GM21737 (cell line): ENCODE results near the gene KLHDC8B.

Experiments used
- ATAC-seq: cut with Tn5 transposase; IDR thresholded peaks from one replicate; pipeline ENCODE4 v1.9.1; 2021; ENCODE audit warnings: mild to moderate bottlenecking, moderate library complexity; ENCODE audit not compliant: unreplicated experiment

Gene KLHDC8B

DNA sequence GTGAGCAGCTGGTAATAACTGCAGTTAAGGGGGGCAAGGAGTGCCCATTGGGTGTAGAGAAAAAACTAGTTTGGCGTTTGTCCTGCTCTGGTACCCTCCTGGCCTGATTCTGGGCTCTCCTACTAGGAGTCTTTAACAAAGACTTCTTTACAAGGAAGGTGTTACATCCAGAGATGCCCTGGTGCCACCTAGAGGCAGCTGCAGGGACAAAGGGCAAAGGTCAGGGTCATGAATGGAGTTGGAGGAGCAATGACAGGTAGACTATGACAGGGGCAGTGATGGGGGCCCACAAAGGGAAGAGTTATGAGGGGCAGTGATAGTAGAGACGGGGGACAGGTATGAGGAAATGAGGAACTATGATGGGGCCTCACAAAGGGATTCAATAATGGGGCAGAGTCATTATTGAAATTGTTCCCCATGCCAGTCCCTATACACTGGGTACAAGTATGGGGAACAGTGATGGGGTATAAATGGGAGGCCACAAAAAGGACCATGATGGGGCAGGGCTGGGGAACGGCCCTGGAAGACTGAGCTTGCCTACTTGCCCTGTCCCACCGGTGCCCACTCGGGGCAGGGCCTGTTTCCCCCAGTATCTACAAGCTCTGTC is 13.2 kb upstream of the KLHDC8B start:
- ATAC-seq, result no peak

GRCh38 chr3:49158792-49159191 is 12.6 kb upstream of the KLHDC8B start:
- ATAC-seq, result no peak

- no peak for ATAC-seq
Observed at GRCh38 chr3:49161197-49161596, 10.2 kb upstream of the KLHDC8B start.

DNA sequence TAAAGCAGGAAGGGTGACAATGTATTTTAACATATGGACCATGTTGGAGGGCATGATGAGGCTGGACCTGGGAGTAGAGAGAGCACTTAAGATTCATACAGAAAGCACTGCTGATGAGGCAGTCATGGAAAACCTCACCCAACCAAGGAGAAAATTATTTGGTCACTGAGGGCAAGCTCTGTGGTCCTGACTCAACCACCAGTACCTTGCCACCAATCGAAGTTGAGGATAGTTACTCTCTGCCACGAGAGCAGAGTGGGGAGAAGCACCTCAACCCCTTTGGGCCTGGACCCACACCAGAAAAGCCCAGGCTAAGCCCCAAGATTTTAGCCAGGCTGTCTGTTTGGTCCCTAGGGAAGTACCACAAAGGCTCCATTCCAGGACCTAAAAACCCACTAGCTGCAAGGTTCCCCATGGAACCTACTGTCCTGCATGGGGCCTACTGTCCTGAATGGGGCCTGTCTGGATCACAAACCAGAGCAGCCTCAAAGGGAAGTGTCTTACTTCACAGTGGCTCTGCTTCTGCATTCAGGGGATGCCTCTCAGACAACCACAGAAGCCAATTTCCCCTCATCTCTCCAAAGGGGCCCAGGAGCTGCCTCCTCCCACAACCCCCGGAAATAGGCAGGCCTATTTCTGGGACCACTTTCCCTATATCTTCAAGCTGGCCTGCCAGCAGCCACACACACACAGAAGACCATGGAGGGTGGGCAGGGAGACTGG is 9.4 kb upstream of the KLHDC8B start:
- ATAC-seq, result no peak

DNA sequence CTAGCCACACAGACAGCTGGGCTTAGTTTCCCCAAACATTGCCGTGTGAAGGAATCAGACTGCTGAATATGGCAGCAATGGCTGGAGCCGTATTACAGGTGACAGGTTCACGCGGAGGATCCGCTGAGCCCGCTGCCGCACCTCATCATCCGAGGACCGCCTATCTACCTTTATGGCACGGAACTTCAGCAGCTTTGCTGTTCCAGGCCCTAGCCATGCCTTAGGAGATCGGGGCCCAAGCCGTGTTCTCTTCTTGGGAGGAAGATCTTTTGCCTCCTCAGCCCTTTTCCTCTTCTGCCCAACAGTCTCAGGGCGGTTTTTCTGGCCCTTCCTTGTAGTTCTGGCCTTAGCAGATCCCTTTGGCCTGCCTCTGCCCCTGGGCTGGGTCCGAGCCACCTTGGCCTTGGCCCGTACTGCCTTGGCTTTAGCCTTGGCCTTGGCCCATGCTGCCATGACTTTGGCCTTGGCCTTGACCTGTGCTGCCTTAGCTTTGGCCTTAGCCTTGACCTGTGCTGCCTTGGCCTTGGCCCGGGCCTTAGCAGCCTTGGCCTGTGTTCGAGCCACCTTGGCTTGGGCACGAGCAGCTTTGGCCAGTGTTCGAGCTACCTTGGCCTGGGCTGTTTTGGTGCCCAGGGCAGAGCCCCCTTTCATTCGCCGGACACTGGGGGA is 8.5 kb upstream of the KLHDC8B start:
- ATAC-seq, result no peak

DNA sequence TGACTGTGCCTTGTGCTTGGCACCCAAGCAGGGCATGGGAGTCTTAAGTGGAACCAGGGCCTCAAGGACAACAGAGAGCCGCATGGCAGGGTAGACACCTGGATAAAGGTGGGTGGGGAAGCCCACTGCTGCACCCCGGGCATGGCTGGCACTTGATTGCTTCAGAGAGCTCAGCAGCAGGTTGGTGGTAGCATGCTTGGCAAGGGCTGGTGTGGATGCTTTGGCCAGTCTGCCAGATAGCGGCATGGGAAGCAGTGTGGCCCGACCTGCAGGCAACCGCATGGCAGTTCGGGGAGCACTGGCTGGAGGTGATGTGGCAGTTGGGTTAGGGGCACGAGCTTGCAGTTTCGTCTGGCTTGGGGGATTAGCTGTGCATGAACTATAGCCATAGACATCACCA is 7.8 kb upstream of the KLHDC8B start:
- ATAC-seq, result no peak

DNA sequence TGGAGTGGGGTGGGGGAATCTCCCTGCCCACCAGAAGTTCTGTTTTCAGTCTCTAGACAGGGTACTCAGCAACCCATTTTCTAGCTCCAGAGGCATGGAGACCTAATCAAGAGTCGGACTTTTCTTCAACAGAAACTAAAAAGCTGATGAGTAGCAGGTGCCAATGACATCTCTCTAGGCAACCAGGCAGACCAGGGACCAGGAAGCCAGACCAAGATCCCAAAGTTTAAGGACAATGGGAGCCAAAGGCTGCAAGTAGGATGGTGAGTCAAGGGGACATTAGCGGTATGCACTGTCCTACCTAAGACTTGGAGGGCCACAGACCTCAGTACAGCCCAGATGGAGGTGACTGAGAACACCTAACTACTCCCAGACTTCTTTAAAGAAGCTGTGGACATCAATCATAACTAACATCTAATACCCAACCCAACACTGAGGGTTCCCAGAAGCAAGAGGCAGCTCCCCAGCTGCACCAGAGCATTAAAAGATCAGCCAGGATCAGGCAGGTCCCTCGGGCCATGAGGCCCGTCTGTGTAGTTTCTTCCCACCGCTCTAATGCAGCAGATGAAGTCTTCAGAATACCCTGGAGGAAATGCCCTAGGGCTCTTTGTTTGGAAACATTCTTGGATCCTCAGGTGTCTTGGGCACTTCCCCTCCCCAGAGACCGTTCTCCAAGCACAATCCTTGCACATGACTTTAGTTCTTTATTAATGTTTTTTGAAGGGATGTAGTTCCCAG is 6.2 kb upstream of the KLHDC8B start:
- ATAC-seq, result no peak

DNA sequence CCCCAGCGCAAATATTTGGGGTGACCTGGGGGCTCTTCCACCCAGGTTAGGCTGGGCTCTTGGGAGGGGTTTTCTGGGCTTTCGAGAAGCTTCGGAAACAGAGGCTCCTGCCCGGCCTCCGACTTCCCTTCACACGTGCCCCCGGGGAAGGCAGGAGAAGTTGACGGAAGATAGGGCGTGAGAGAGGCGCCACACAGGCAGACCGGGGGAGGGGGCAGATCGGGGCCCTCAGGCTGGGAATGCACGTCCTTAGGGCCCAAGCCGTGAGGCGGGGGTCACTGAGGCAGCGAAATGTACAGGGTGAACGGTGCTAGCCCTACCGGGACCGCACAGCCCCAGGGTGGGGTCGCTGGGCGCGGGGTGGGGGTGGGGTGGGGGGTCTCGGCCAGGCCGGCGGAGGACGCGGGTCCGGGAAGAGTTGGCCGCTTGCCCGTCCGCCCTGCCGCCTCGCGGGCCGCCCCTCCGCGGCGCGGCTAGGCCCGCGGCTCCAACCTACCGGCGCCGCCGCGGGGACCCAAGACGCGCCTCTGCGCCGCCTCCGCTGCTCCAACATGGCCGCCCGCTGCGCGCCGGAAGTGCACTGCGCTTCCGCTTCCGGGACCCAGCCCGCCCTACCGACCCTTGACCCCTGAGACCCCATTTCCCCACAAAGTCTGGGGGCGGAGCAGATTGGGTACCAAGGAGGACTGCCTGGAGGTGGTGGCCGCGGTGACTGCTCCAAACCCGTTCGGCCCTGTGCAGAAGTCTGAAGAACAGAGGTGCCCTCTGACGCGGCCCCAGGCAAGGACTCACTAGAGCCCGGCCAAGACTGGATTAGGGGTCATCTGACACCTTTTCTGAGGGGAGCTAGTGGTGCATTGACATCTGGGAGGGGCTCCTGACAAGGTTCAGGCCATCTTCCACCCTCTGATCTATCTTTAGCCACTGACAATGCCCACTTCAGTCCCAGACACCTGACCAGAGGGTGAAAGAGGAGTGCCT is 5.3 kb upstream of the KLHDC8B start, which contains the start of gene CCDC71:
TSS of gene CCDC71 (minus strand) at position 561 of the 981 bp plus-strand sequence. CDS start 2,123 bp downstream, outside the sequence.
- no peak for ATAC-seq

DNA sequence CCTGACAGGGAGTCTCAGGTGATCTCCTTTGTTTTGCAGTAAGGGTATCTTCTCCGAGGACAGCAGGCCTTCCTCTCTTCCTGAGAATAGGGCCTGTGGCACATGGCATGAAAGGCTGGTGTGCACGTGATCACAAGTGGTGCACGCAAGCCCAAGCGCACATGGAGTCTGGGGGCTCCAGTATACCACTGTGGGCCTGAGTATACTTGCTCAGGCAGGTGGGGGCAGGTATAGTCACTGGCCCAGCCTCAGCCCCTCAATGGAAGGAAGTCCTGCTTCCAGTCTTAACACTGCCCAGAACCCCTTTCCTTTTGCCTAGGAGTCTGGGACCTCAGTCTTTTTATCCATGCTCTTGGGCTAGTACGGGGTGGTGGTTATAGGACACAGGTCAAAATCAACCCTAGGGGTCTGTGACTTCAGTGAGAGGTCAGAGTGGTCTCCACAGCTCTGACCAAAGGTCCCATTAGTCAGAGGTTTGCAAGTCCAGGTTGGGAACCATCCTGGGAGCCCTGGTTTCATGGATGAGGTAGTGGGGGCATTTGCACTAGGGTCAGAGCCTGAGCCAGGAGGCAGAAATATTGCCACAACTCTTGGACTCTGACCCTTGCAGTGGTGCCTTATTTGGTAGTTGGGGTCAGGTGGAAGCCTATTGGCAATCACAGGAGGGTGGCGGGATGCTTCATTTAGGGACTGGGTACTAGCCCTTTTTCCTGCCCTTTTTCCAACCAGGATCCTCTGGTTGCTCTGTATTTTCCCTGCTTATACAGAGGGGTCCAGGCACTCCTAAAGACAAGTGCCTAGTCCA is 4.4 kb upstream of the KLHDC8B start:
- ATAC-seq, result no peak

- ATAC-seq, result no peak
Observed at GRCh38 chr3:49170744-49171118, 667 bp upstream of the KLHDC8B start.

DNA sequence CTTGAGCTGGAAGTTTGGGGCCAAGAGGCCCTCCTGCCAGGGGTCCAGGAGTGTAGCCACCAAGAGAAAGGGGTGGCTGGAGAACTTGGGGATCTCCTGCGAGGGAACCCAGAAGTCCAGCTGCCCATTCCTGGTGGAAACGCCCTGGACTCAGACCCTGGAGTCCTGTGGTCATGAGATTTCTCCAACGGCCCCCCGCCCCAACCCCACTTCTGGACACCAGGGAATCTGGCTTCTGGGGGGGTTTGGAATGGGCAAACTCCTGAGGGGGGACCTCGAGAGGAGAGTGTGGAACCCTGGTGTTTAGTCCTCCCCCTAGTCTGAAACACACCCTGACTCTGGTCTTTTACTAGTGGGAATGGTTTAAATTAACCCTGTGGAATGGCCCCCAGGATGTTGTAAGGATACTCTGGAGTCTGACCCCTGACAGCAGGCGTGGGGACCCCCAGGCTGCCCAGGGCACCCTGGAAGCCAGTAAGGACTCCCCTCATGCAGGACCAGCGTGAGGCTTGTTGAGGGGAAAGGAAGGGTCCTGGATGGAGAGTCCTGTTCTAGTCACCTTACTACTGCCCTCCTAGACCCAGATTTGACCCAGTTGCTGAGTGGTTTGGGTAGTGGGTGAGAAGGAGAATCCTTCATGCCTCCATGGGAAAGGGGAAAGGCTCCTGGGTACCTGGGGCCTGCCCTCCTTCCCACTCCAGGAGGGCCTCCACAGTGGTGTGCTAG is 540 bp downstream of the KLHDC8B start:
- ATAC-seq, result no peak

DNA sequence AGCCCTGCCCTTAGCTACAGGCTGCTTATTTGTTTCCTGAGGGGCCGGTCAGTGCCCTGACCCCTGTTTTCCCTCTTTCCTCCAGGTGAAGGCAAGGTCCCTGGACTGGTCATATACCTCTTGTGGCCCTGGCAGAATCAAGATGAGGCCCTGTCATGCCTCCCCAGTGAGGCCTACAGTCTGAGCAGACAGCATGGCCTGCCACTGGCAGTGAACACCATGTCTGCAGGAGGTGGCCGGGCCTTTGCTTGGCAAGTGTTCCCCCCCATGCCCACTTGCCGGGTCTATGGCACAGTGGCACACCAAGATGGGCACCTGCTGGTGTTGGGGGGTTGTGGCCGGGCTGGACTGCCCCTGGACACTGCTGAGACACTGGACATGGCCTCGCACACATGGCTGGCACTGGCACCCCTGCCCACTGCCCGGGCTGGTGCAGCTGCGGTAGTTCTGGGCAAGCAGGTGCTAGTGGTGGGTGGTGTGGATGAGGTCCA is 1.2 kb downstream of the KLHDC8B start:
- no peak for ATAC-seq

- ATAC-seq, result no peak
Observed at GRCh38 chr3:49173116-49173791, 1.9 kb downstream of the KLHDC8B start.

GRCh38 chr3:49173792-49174170 is 2.4 kb downstream of the KLHDC8B start:
- ATAC-seq, result no peak

DNA sequence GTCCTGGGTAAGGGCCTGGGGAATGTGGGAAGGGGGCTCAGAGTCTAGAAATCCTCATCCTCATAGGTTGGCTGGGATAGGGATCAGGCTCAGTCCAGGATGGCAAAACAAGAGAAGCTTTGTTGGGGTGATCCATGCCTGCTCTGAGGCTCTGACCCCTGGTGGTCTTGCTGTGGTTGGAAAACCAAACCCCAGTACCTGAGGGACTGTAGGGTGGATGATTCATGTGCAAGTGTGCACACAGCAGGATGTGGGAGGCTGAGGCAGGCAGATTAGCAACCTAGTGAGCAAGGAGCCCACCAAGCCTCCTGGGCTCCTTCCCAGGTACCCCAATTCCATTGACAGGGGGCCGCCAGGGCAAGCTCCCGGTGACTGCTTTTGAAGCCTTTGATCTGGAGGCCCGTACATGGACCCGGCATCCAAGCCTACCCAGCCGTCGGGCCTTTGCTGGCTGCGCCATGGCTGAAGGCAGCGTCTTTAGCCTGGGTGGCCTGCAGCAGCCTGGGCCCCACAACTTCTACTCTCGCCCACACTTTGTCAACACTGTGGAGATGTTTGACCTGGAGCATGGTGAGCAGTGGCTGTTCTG is 3.1 kb downstream of the KLHDC8B start:
- no peak for ATAC-seq

DNA sequence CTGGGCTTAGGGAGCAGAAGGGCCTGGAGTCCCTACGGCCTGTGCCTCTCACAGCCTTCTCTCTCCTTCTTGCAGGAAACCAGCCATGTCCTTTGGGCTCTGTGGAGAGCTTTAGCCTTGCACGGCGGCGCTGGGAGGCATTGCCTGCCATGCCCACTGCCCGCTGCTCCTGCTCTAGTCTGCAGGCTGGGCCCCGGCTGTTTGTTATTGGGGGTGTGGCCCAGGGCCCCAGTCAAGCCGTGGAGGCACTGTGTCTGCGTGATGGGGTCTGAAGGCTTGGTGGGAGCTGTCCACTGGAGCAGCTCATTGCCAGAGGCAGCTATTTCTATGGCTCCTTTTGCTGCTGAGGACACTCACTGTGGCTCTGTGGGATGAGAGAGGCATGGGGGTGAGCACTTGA is 4.1 kb downstream of the KLHDC8B start:
- ATAC-seq, result no peak

DNA sequence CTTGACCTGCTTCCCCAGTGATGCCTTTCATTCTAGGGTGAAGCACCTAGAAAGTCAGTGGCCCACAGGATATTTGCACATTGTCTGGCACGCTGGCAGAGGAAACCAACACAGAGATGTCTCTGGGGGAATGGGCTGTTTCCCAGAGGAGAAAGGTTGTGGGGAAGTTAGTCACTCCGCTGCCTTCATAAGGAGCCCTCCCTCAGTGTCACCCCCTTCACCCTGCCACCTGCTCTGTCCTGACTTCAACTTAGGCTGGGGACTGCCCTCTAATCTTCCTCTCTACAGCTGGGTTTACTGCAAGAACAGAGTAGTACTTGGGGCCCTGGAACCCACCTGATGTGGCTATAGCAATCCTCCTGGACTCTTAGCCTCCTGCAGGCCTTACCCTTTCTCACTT is 5.7 kb downstream of the KLHDC8B start:
- no peak for ATAC-seq

DNA sequence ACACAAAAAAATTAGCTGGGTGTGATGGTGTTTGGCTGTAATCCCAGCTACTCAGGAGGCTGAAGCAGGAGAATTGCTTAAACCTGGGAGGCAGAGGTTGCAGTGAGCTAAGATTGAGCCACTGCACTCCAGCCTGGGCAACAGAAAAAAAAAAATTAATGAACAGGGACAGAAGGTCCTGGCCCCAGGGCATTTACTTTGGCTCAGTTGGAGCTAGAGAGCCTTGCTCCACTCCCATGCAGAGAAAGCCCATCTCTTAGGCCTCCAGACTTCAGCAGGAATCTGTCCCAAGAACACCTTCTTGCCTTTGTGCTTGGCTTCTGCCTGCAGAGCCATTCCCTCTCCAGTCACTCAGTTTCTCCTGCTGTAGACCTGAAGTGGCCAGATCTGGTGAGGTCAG is 8.7 kb downstream of the KLHDC8B start:
- no peak for ATAC-seq
